ENCODE data around the gene VSIG2.

VSIG2 gene

DNA sequence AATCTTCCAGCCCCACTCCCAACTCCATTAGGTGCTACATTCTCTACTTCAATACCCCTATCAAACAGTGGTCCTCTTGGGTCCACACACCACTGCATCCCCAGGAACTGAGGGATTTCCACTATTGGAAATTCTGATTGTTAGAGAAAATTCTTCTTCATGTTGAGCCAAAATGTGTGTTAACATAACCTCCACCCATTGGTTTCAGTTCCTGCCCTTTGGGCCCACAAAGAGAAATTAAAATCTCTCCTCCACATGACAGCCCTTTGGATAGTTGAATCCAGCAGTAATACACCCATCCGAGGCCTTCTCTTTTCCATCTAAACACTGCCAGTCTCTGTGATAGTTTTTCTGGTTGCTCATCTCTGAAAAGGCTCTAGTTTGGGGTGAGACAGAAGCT is 2.1 kb downstream of the VSIG2 start:
- TF ChIP-seq ZBTB7A (IDR thresholded peaks at IDR 0.05; ENCODE audit: low read depth) (no peak), YY1 (IDR thresholded peaks at IDR 0.05; ENCODE audit: low read depth) (no peak)

GRCh38 chr11:124748481-124749343 is 3.3 kb downstream of the VSIG2 start:
- TF ChIP-seq ZBTB7A (IDR thresholded peaks at IDR 0.05; ENCODE audit: low read depth) (no peak), CEBPB (IDR thresholded peaks at IDR 0.05) (no peak), CREB1 (IDR thresholded peaks at IDR 0.05; ENCODE audit: low read depth) (no peak), FOXM1 (IDR thresholded peaks at IDR 0.05; ENCODE audit: borderline replicate concordance, low read depth) (no peak), EGR1 (IDR thresholded peaks at IDR 0.05) (no peak), TAF1 (IDR thresholded peaks at IDR 0.05; ENCODE audit: low read depth) (no peak), YY1 (IDR thresholded peaks at IDR 0.05; ENCODE audit: low read depth) (no peak), REST (IDR thresholded peaks at IDR 0.05; ENCODE audit: low read depth) (no peak), NFIC (IDR thresholded peaks at IDR 0.05) (no peak), EP300 (IDR thresholded peaks at IDR 0.05; ENCODE audit: borderline replicate concordance) (no peak), RAD21 (IDR thresholded peaks at IDR 0.05; ENCODE audit: low read depth) (no peak)
- TF ChIP-seq, protein P1, sequence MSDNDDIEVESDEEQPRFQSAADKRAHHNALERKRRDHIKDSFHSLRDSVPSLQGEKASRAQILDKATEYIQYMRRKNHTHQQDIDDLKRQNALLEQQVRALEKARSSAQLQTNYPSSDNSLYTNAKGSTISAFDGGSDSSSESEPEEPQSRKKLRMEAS (IDR thresholded peaks at IDR 0.05) = no peak

DNA sequence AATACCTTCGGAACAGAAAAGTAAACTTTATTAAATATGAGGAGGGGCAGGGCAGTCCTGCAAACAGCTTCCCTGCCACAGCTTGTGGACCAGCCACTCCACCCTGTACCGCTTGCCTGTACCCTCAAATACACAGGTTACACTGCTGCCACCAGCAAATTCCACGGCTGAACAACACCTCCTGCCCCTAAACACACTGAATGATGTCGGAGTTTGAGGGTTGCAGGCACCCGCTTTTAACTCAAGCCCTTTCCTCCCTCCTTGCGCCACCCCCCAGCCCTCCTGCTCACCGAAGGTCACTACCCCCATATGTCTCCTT is 4.0 kb downstream of the VSIG2 start:
- TF ChIP-seq NFIC (IDR thresholded peaks at IDR 0.05) (no peak), USF1 (IDR thresholded peaks at IDR 0.05) (no peak), FOXM1 (IDR thresholded peaks at IDR 0.05; ENCODE audit: borderline replicate concordance, low read depth) (no peak), RAD21 (IDR thresholded peaks at IDR 0.05; ENCODE audit: low read depth) (no peak), TAF1 (IDR thresholded peaks at IDR 0.05; ENCODE audit: low read depth) (no peak), CEBPB (IDR thresholded peaks at IDR 0.05) (no peak), EGR1 (IDR thresholded peaks at IDR 0.05) (no peak), EP300 (IDR thresholded peaks at IDR 0.05; ENCODE audit: borderline replicate concordance) (no peak), ZBTB7A (IDR thresholded peaks at IDR 0.05; ENCODE audit: low read depth) (no peak), TEAD4 (IDR thresholded peaks at IDR 0.05) (no peak)

DNA sequence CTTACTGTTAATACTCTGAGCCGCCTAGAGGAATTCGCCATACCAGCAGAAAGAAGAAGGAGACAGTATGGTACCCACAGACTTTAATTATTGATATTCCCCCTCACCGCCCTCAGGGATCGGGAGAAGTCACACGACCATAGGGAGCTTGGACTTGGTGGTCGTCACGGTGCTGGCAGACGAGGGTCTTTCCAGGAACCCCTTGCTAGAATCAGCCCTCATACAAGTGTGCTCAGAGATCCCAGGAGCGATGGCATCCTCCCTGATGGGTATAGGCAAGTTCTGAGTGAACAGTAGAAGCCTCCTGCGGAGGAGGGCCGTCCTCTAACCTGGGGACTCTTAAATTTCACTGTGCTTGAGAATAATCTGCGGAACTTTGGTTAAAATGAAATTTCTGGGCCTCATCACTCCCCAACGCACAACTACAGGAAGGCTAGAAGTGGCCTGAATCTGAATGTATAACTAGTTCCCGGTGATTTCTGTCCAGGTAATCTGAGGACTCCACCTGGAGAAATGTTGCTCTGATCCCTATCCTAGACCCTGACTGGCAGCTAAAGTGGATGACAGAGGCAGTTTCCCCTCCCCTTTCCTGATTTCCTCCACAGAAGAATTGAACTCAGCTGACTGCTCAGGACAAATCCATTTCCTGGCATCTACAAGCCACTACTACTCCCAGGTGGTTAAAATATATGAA is 4.5 kb downstream of the VSIG2 start:
- no peak for TF ChIP-seq ZBTB7A (IDR thresholded peaks at IDR 0.05; ENCODE audit: low read depth)

GRCh38 chr11:124746621-124747243 is 5.3 kb downstream of the VSIG2 start:
- 0 out of 2 replicates have a peak, but pooled peaks have one; percentile 49 for TF ChIP-seq YY1 (IDR thresholded peaks at IDR 0.05; ENCODE audit: low read depth)
- TF ChIP-seq TAF1 (IDR thresholded peaks at IDR 0.05; ENCODE audit: low read depth) = peak; percentile 48; the same call in 1 of the 2 replicates
- TF ChIP-seq TEAD4 (IDR thresholded peaks at IDR 0.05) = peak; percentile 91
- no peak for TF ChIP-seq FOXM1 (IDR thresholded peaks at IDR 0.05; ENCODE audit: borderline replicate concordance, low read depth)
- TF ChIP-seq TCF12 (IDR thresholded peaks at IDR 0.05; ENCODE audit: low read depth) = peak; percentile 24; the same call in 1 of the 2 replicates
- peak; percentile 68; the same call in 1 of the 2 replicates for TF ChIP-seq ZBTB7A (IDR thresholded peaks at IDR 0.05; ENCODE audit: low read depth)
- peak; percentile 45 for TF ChIP-seq RAD21 (IDR thresholded peaks at IDR 0.05; ENCODE audit: low read depth)
- TF ChIP-seq USF1 (IDR thresholded peaks at IDR 0.05) = peak; percentile 73
- peak; percentile 28; the same call in 1 of the 2 replicates for TF ChIP-seq EGR1 (IDR thresholded peaks at IDR 0.05)
- TF ChIP-seq CREB1 (IDR thresholded peaks at IDR 0.05; ENCODE audit: low read depth) = no peak
- TF ChIP-seq EP300 (IDR thresholded peaks at IDR 0.05; ENCODE audit: borderline replicate concordance) = no peak

GRCh38 chr11:124745835-124746620 is 6.0 kb downstream of the VSIG2 start:
- TF ChIP-seq RAD21 (IDR thresholded peaks at IDR 0.05; ENCODE audit: low read depth) (peak; percentile 3; the same call in 1 of the 2 replicates), REST (IDR thresholded peaks at IDR 0.05; ENCODE audit: low read depth) (no peak), NFIC (IDR thresholded peaks at IDR 0.05) (no peak), USF1 (IDR thresholded peaks at IDR 0.05) (no peak), EP300 (IDR thresholded peaks at IDR 0.05; ENCODE audit: borderline replicate concordance) (no peak), ZBTB7A (IDR thresholded peaks at IDR 0.05; ENCODE audit: low read depth) (peak; percentile 21; the same call in 1 of the 2 replicates)
- TF ChIP-seq, protein P1 (IDR thresholded peaks at IDR 0.05) = no peak

All from Ishikawa (cell line).